Activated CD4-positive, alpha-beta T cell treated with anti-CD3 and anti-CD28 coated beads, Interleukin-2, amount 10 ng/mL, durations not matched to agents 24 days and 14 days (primary cell): ENCODE data around the gene SPOCD1. TPM values are rescaled to one million over a fixed set of nuclear protein-coding genes. Genes with fewer than 3 reads are reported as not detected.

Source experiments
- DNase-seq: peaks from one replicate; pipeline ENCODE4 v3.0.0; 2022
- H3K27ac Mint-ChIP-seq: one replicate; pipeline ENCODE4 v1.8.0; 2022; ENCODE audit warnings: mild to moderate bottlenecking, mixed read lengths
- H3K27me3 Mint-ChIP-seq: one replicate; pipeline ENCODE4 v1.8.0; 2022; ENCODE audit warnings: mixed read lengths
- H3K36me3 Mint-ChIP-seq: one replicate; pipeline ENCODE4 v1.8.0; 2022; ENCODE audit warnings: low read depth, mild to moderate bottlenecking, mixed read lengths
- H3K4me1 Mint-ChIP-seq: one replicate; pipeline ENCODE4 v1.8.0; 2021; ENCODE audit warnings: mixed read lengths
- H3K4me3 Mint-ChIP-seq: one replicate; pipeline ENCODE4 v1.8.0; 2022; ENCODE audit warnings: mild to moderate bottlenecking, moderate library complexity, mixed read lengths
- H3K9me3 Mint-ChIP-seq: one replicate; pipeline ENCODE4 v1.8.0; 2021; ENCODE audit warnings: mixed read lengths
- intact Hi-C: fragments of 100-400 bp; cut with micrococcal nuclease; formaldehyde crosslinking; loops from one replicate; pipeline ENCODE4 v1.15.1; 2023
- total RNA-seq: library from RNA; stranded (reverse); gene quantifications from 2 replicates; pipeline ENCODE4 v1.2.3, GENCODE V29; 2022

Gene SPOCD1
- total RNA-seq, 1 donor from 2014 or later, result not detected

- intact Hi-C loops, result loop anchor here (1.0 kb wide), 1 partner anchor 26 kb away; no protein-coding TSS in a partner anchor
- no peak overlapping the region for H3K27ac Mint-ChIP-seq
- H3K9me3 Mint-ChIP-seq, result no peaks in the 10 kb centered on the region
- H3K4me1 Mint-ChIP-seq, result peaks cover 18% of the 10 kb centered on the region
- peak; percentile 90 for DNase-seq
- H3K27me3 Mint-ChIP-seq, result peaks cover 70% of the 10 kb centered on the region
- peak overlapping the region; percentile 84 for H3K4me3 Mint-ChIP-seq
- H3K36me3 Mint-ChIP-seq, result peaks cover 2% of the 10 kb centered on the region
These were observed 52.8 kb downstream of the SPOCD1 start for GRCh38 chr1:31762726-31763670.

- intact Hi-C loops, result loop anchor here (1.0 kb wide), 1 partner anchor 27 kb away; no protein-coding TSS in a partner anchor
- peak overlapping the region; percentile 12 for H3K4me3 Mint-ChIP-seq
- no peaks in the 10 kb centered on the region for H3K9me3 Mint-ChIP-seq
- peaks cover 18% of the 10 kb centered on the region for H3K4me1 Mint-ChIP-seq
- peaks cover 2% of the 10 kb centered on the region for H3K36me3 Mint-ChIP-seq
- no peak overlapping the region for H3K27ac Mint-ChIP-seq
- H3K27me3 Mint-ChIP-seq, result peaks cover 66% of the 10 kb centered on the region
- no peak for DNase-seq
These were observed 53.5 kb downstream of the SPOCD1 start for GRCh38 chr1:31762323-31762722.

GRCh38 chr1:31761883-31762282 lies 53.9 kb downstream of the SPOCD1 start:
- Mint-ChIP-seq H3K4me3 (peak overlapping the region; percentile 61), H3K36me3 (peaks cover 2% of the 10 kb centered on the region), H3K9me3 (no peaks in the 10 kb centered on the region), H3K27ac (no peak overlapping the region), H3K27me3 (peaks cover 64% of the 10 kb centered on the region), H3K4me1 (peaks cover 18% of the 10 kb centered on the region)
- intact Hi-C loops, result loop anchor here (1.0 to 2.0 kb wide), 2 partner anchors 27 to 203 kb away; no protein-coding TSS in a partner anchor
- no peak for DNase-seq

- H3K4me3 Mint-ChIP-seq, result peak overlapping the region; percentile 61
- peak; percentile 90 for DNase-seq
- H3K27me3 Mint-ChIP-seq, result peaks cover 56% of the 10 kb centered on the region
- H3K27ac Mint-ChIP-seq, result no peak overlapping the region
- H3K36me3 Mint-ChIP-seq, result peaks cover 2% of the 10 kb centered on the region
- no peaks in the 10 kb centered on the region for H3K9me3 Mint-ChIP-seq
- intact Hi-C loops, result loop anchor here (2.0 kb wide), 1 partner anchor 204 kb away; no protein-coding TSS in a partner anchor
- H3K4me1 Mint-ChIP-seq, result peaks cover 18% of the 10 kb centered on the region
These were observed 55.1 kb downstream of the SPOCD1 start for GRCh38 chr1:31760471-31761470.

GRCh38 chr1:31759298-31760023 lies 56.4 kb downstream of the SPOCD1 start:
- Mint-ChIP-seq H3K9me3 (no peaks in the 10 kb centered on the region), H3K4me1 (peaks cover 16% of the 10 kb centered on the region), H3K27me3 (peaks cover 43% of the 10 kb centered on the region), H3K36me3 (peaks cover 2% of the 10 kb centered on the region), H3K27ac (peak overlapping the region; percentile 31), H3K4me3 (peak overlapping the region; percentile 1)
- DNase-seq, result no peak
- intact Hi-C loops, result loop anchor here (2.0 kb wide), 1 partner anchor 205 kb away; no protein-coding TSS in a partner anchor

- H3K27me3 Mint-ChIP-seq, result peaks cover 43% of the 10 kb centered on the region
- H3K4me3 Mint-ChIP-seq, result no peak overlapping the region
- peaks cover 16% of the 10 kb centered on the region for H3K4me1 Mint-ChIP-seq
- peaks cover 2% of the 10 kb centered on the region for H3K36me3 Mint-ChIP-seq
- intact Hi-C loops, result no loop called here
- H3K27ac Mint-ChIP-seq, result no peak overlapping the region
- H3K9me3 Mint-ChIP-seq, result no peaks in the 10 kb centered on the region
- no peak for DNase-seq
These were observed 57.0 kb downstream of the SPOCD1 start for GRCh38 chr1:31758823-31759222.

- intact Hi-C loops, result no loop called here
- DNase-seq, result no peak
- Mint-ChIP-seq H3K27me3 (peaks cover 37% of the 10 kb centered on the region), H3K4me1 (peaks cover 11% of the 10 kb centered on the region), H3K36me3 (no peaks in the 10 kb centered on the region), H3K4me3 (no peak overlapping the region), H3K27ac (no peak overlapping the region), H3K9me3 (no peaks in the 10 kb centered on the region)
These were observed 57.8 kb downstream of the SPOCD1 start for GRCh38 chr1:31757989-31758388.

- DNase-seq, result no peak
- peaks cover 9% of the 10 kb centered on the region for H3K4me1 Mint-ChIP-seq
- peaks cover 32% of the 10 kb centered on the region for H3K27me3 Mint-ChIP-seq
- H3K4me3 Mint-ChIP-seq, result no peak overlapping the region
- H3K9me3 Mint-ChIP-seq, result no peaks in the 10 kb centered on the region
- H3K36me3 Mint-ChIP-seq, result no peaks in the 10 kb centered on the region
- intact Hi-C loops, result no loop called here
- no peak overlapping the region for H3K27ac Mint-ChIP-seq
These were observed 58.6 kb downstream of the SPOCD1 start for GRCh38 chr1:31757204-31757679.

- DNase-seq, result no peak
- H3K9me3 Mint-ChIP-seq, result no peaks in the 10 kb centered on the region
- H3K27ac Mint-ChIP-seq, result no peak overlapping the region
- peaks cover 30% of the 10 kb centered on the region for H3K27me3 Mint-ChIP-seq
- peaks cover 11% of the 10 kb centered on the region for H3K4me1 Mint-ChIP-seq
- intact Hi-C loops, result no loop called here
- H3K4me3 Mint-ChIP-seq, result no peak overlapping the region
- no peaks in the 10 kb centered on the region for H3K36me3 Mint-ChIP-seq
These were observed 59.2 kb downstream of the SPOCD1 start for GRCh38 chr1:31756578-31756977.

GRCh38 chr1:31755850-31756492 lies 59.9 kb downstream of the SPOCD1 start:
- Mint-ChIP-seq H3K27me3 (peaks cover 27% of the 10 kb centered on the region), H3K27ac (no peak overlapping the region), H3K36me3 (no peaks in the 10 kb centered on the region), H3K4me3 (no peak overlapping the region), H3K9me3 (no peaks in the 10 kb centered on the region), H3K4me1 (peaks cover 11% of the 10 kb centered on the region)
- intact Hi-C loops, result no loop called here
- DNase-seq, result no peak

GRCh38 chr1:31755197-31755611 lies 60.6 kb downstream of the SPOCD1 start:
- Mint-ChIP-seq H3K36me3 (no peaks in the 10 kb centered on the region), H3K4me1 (peaks cover 16% of the 10 kb centered on the region), H3K27ac (no peak overlapping the region), H3K27me3 (peaks cover 26% of the 10 kb centered on the region), H3K4me3 (no peak overlapping the region), H3K9me3 (no peaks in the 10 kb centered on the region)
- no peak for DNase-seq
- intact Hi-C loops, result no loop called here

GRCh38 chr1:31754397-31754796 lies 61.4 kb downstream of the SPOCD1 start:
- Mint-ChIP-seq H3K4me3 (no peak overlapping the region), H3K9me3 (no peaks in the 10 kb centered on the region), H3K36me3 (no peaks in the 10 kb centered on the region), H3K27ac (no peak overlapping the region), H3K4me1 (peaks cover 14% of the 10 kb centered on the region), H3K27me3 (peaks cover 22% of the 10 kb centered on the region)
- intact Hi-C loops, result no loop called here
- DNase-seq, result no peak
